Measurements from ENCODE around the gene GNG7.
A peak's percentile ranks its signal among the peaks of the same experiment; 100 is the strongest.
"Not testable (repeated sequence)": the region's sequence is repeated elsewhere in the genome, so short reads cannot be mapped to it uniquely, and the experiment has no call there.

The GNG7 gene

DNA sequence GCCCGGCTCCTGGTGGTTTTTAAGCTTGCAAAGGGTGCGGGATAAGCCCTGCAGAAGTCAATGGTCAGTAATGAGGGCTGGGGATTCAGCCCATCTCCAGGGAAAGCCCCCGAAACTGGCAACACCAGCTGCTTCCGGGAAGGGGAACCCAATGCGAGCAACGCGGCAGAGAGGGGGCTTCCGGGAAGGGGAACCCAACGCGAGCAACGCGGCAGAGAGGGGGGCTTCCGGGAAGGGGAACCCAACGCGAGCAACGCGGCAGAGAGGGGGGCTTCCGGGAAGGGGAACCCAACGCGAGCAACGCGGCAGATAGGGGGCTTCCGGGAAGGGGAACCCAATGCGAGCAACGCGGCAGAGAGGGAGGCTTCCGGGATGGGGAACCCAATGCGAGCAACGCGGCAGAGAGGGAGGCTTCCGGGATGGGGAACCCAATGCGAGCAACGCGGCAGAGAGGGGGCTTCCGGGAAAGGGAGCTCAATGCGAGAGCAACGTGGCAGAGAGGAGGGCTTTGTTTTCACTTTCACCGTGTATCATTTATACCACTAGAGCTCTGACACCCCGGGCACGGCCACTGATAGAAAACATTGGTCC is 80.0 kb downstream of the GNG7 start:
- not testable (repeated sequence) for DNase-seq (ENCODE audit: low spot score)

- DNase-seq (ENCODE audit: low spot score) = no peak
Measured at GRCh38 chr19:2619076-2619475, 83.4 kb downstream of the GNG7 start.

GRCh38 chr19:2618611-2619010 is 83.9 kb downstream of the GNG7 start:
- DNase-seq (ENCODE audit: low spot score) = no peak

DNA sequence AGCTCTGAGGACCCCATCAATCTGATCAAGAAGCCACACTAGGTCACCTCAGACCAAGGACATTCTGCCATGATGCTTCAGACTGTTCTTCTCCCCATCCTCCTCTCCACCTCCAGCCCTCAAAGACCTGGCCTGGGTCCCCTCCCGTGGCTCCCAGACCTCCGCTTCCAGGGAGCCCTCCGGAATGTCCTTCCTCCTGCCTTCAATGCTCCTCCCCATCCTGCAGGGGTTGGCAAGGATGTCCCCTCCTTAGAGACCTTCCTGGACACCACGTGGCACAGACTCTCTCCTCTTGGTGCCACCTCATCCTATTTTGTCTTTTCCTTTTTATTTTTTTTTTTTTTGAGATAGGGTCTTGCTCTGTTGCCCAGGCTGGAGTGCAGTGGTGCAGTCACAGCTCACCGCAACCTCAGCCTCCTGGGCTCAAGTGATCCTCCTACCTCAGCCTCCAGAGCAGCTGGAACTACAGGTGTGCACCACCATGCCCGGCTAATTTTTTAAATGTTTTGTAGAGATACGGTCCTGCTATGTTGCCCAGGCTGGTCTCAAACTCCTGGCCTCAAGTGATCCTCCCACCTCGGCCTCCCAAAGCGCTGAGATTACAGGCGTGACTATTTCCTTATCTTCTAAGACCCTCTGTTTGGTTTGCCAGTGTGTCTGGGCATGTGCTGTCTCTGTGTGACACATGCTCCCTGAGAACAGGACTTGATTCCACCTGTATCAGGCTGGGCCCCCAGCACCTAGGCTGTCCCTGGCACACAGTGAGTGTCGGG is 84.9 kb downstream of the GNG7 start:
- no peak for DNase-seq (ENCODE audit: low spot score)

DNA sequence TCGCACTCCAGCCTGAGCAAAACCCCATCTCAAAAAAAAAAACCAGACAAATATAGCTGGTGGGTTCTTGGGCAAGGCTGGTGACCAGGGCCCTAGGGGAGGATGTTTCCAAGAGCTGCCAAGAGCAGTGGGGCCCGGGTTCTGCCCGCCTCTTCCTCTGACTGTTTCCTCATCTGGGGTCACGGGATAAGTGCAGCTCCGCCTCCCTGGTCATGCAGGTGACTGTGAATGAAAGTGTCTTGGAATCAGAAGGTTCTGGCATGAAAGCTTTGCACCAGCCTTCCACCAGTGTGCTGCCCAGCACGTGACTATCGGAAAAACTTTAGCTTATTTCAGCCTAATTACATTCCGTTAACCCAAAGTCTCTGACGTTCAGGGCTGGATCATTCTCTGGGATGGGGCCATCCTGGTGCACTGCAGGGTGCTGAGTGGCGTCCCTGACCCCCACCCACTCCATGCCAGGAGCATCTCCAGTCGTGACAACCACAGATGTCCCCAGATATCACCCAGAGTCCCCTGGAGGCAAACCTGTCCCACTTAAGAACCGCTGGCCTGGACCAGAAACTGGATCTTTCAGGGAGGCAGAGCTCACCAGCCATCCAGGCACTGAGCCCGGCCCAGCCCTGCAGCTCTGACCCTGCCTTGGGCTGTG is 85.6 kb downstream of the GNG7 start:
- DNase-seq (ENCODE audit: low spot score) = no peak

GRCh38 chr19:2615782-2616181 is 86.7 kb downstream of the GNG7 start:
- DNase-seq (ENCODE audit: low spot score) = no peak

DNA sequence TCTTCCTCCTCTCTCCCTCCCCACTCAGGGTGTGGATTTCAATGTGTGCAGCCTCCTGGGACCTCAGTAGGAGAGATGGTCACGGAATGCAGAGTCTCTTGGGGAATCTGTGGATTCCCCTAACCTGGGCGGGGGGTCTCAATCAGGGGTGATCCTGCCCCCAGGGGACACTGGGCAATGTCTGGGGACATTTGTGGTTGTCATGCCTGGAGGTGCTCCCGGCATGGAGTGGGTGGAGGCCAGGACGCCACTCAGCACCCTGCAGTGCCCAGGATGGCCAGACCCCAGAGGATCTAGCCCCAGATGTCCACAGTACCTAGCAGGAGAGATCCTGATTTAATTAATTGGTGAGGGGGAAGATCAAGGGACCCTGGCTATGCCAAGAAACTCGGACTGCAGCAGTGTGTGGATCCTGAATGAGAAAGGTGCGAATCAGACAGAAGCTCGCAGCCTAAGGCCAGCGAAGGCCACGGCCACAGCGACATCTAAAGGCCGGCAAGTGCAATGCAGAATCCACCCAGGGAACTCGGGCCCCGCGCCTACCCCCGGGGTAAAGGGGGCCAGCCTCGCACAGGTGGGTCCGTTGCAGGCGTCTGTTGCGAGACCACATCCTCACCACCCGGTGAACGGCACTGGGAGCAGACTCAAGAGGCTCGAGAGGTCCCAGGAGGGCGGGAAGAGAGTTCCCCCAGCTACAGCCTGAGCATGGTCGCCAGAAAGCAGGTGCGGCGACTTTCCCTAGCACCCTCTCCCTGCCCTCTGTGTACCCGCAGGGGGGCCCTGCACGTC is 88.8 kb downstream of the GNG7 start:
- no peak for DNase-seq (ENCODE audit: low spot score)

DNA sequence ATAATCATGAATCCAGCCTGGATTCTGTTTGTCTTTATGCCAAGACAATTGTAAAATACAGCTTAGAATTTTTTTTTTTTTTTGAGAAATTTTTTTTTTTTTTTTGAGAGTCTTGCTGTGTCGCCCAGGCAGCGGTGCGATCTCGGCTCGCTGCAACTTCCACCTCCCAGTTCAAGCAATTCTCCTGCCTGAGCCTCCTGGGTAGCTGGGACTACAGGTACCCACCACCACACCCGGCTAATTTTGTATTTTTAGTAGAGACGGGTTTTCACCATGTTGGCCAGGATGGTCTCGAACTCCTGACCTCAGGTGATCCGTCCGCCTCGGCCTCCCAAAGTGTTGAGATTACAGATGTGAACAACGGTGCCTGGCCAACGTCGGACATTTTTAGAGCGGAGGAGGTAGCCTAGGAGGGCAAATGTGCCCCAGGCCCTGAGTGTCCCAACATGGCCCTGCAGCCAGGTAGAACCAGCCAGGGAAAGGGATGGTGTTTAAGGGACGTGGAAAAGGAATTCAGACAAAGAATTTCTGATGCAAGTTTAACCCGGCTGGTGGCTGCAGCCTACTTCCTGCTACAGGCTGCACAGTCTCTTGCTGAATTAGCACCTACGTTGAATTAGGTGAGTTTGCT is 89.8 kb downstream of the GNG7 start:
- DNase-seq (ENCODE audit: low spot score) = no peak

DNA sequence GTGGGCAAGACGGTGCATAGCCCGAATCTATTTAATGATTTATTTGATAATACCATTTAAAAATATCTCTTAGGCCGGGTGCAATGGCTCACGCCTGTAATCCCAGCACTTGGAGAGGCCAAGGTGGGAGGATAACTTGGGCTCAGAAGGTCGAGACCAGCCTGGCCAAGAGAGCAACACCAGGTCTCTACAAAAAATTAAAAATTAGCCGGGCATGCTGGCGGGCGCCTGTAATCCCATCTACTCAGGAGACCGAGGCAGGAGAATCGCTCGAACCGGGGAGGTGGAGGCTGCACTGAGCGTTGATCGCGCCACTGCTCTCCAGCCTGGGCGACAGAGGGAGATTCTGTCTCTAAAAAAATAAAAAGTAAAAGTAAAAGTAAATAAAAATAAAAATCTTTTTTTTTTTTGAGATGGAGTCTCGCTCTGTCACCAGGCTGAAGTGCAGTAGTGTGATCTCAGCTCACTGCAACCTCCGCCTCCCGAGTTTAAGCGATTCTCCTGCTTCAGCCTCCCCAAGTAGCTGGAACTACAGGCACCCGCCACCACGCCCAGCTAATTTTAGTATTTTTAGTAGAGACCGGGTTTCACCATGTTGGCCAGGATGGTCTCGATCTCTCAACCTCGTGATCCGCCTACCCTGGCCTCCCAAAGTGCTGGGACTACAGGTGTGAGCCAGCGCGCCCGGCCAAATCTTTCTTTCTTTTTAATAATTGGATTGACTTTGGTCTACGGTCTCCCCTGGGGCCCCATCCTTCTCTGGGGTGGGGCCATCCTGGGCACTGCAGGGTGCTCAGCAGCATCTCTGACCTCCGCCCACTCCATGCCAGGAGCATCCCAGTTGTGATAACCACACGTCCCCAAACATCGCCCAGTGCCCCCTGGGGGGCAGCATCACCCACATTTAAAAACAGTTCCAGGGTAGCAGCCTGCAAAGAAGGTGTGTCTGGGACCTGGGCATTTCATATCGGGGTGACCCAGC is 90.7 kb downstream of the GNG7 start:
- DNase-seq (ENCODE audit: low spot score) = no peak

DNA sequence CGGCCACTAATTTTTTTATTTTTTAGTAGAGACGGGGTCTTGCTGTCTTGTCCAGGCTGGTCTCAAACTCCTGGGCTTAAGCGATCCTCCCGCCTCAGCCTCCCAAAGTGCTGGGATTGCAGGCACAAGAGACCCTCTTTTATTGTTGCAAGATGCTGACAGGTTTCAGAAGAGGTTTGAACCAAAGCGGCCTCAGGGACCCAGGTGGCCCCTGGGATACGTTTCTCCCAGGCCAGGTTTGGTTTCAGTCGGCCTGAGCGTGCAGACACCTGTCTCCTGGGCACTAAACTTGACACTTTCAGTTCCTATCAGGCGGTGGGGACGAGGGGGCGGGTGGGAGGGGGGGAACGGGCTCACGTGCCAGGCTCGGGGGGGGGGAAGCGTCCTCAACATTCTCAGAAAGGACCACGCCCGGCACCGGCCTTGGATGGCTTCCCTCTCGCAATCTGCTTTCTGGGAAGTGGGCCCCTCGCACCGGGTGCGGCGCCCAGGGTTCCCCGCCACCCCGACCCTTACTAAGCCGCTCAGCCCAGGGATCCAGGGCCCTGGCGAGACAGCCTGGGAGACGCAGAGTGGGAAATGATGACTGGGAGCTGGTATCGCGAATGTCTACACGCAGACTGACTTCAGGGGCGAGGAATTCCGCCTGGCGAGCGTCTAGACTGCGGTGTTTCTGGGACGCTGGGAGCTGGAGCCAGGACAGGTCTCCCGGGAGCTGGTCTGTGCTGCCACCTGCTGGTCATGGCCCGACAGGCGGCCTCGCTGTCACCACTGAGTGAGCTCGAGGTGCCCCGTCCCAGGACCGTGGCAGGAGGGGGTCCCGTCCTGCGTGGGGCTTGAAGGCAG is 91.6 kb downstream of the GNG7 start:
- peak; percentile 69 for DNase-seq (ENCODE audit: low spot score)

DNA sequence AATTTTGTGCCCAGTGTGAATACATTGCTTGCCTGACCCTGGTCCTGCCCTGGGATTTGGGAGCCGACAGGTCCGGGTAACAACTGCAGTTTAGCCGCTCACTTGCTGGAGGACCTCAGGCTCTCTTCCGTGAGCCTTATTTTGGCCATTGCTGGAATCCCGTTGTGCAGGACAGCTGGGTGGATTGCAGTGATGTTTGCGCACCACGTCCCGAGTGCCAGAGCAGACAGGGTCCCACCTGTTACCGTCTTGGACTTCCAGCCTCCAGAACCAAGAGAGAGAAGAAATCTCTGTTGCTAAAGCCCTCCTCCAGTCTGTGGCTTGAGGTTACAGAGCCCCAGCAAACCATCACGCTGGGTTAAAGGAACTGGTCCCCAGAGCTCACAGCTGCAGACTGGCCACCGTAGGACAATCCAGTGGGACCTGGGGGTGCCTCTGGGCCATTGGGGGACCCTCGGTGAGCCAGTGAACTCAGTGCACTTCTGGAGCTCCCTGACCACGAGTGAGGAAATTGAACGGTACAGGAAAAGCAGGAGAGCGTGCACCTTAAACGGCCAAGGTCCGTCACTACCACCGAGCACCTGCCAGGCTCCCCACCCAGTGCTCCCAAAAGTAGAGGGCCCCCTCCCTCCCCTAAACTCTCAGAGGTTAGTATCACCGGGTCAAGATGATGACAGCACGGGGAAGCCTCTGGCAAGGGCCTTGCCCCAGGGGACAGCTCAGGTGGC is 92.9 kb downstream of the GNG7 start:
- DNase-seq (ENCODE audit: low spot score) = no peak

DNA sequence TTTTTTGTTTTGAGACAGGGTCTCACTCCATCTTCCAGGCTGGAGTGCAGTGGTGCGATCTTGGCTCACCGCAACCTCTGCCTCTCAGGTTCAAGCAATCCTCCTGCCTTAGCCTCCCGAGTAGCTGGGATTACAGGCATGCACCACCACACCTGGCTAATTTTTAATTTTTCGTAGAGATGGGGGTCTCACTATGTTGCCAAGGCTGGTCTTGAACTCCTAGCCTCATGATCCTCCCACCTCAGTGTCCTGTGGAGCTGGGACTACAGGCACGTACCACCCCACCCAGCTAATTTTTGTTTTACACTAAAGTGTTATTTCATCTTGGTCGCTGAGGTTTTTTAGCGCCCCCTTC is 93.5 kb downstream of the GNG7 start:
- not testable (repeated sequence) for DNase-seq (ENCODE audit: low spot score)

DNA sequence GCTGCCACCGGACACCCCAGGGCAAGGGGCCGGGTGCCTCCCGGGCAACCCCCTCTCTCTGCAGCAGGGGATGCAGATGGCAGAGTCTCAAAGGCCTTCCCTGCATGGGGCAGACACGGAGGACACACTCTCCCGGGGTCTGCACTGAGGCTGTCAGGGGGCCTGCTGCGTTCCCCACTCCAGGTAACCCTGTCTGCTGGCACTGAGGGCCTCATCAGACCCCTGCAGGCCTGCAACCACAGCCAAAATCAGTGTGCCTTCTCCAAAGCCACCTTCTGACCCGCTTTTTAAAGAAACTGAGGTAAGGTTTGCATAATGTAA is 93.9 kb downstream of the GNG7 start:
- no peak for DNase-seq (ENCODE audit: low spot score)

DNA sequence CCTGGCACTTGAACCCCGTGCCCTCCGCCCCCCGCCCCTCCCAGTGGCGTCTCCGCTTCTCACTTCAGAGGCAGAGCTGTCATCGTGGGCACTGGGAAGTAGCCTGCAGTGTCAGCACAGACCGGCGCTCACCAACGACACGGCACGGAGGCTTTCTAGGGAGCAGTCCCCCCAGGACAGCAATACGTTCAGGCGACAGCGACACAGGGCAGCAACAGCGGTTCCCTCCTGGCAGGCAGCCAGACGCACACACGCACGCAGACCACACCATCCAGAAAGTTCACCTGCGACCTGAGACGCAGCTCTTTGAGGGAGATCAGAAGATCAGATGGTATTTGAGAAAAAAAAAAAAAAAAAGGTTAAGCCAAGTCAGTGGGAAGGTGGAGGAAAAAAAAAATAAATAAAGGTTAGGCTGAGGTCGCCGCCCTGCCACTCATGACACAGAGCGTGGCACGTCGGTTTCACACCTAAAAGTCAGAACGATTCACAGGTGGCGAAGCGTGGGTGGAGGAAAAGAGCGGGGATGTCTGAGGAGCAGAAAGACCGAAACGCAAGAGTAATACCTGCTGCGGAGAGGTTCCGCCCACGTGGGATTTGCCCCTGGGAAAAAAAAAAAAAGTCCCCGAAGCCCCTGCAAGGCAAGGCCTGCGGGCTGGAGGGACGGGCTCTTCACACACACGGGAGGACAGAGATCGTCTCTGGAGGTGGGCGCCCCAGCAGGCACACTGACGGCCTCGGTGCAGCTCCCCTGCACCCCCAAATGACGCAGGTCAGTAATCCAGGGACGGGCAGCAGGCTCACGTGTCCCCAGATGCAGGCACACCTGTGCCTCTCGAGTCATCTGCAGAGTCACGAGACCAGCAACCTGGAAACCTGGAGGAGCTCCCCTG is 94.5 kb downstream of the GNG7 start:
- no peak for DNase-seq (ENCODE audit: low spot score)

- DNase-seq (ENCODE audit: low spot score) = not testable (repeated sequence)
Measured at GRCh38 chr19:2606774-2607173, 95.7 kb downstream of the GNG7 start.

- DNase-seq (ENCODE audit: low spot score) = not testable (repeated sequence)
Measured at GRCh38 chr19:2605889-2606288, 96.6 kb downstream of the GNG7 start.

DNA sequence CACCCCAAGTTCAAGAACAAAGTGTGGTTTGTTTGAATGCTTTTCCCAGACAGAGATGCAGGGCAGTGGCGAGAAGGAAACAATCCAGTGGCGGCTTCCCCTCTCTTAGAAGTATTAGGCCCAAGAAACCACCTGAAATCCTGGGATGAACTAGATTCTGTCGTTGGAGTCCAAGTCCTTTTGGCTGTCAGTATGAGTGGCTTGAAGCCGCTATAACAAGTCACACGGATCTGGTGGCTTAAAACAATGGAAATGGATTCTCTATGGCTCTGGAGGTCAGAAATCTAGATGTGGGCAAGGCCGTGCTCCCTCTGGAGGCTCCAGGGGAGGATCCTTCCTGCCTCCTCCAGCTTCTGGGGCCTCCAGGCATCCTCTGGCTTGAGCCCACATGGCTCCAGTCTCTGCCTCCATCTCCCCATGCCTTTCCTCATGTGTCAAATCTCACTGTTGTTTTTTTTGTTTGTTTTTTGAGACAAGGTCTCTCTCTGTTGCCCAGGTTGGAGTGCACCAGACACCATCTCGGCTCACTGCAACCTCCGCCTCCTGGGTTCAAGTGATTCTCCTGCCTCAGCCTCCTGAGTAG is 97.7 kb downstream of the GNG7 start:
- no peak for DNase-seq (ENCODE audit: low spot score)

GRCh38 chr19:2603334-2603733 is 99.2 kb downstream of the GNG7 start:
- DNase-seq (ENCODE audit: low spot score) = no peak

Data from SK-N-DZ (cell line).